Stimulated activated CD8-positive, alpha-beta memory T cell treated with anti-CD3 and anti-CD28 coated beads, Interleukin-4, amount 100 ng/mL, for 24 hours (primary cell): Measurements from ENCODE around the gene HOXA3.

ENCODE experiments used
- DNase-seq: peaks from one replicate; pipeline ENCODE4 v3.0.0-alpha.2; 2020; ENCODE audit warnings: low read depth

Gene HOXA3

GRCh38 chr7:27177795-27178320, 25.5 kb upstream of the HOXA3 start:
- DNase-seq: no peak

GRCh38 chr7:27176962-27177794, 24.8 kb upstream of the HOXA3 start:
- DNase-seq: no peak

GRCh38 chr7:27176524-27176845, 24.1 kb upstream of the HOXA3 start:
- no peak for DNase-seq

GRCh38 chr7:27175626-27176523, 23.5 kb upstream of the HOXA3 start:
- DNase-seq: no peak

- DNase-seq: no peak
These were observed 22.7 kb upstream of the HOXA3 start for GRCh38 chr7:27174874-27175625.

GRCh38 chr7:27173956-27174873, 21.8 kb upstream of the HOXA3 start, which contains the start of gene HOXA10:
HOXA10 (minus strand) TSS chr7:27174320; CDS start chr7:27174306, 14 bp downstream.
- DNase-seq: no peak

- DNase-seq: no peak
These were observed 21.1 kb upstream of the HOXA3 start for GRCh38 chr7:27173511-27173955.

GRCh38 chr7:27172823-27173510, 20.6 kb upstream of the HOXA3 start:
- no peak for DNase-seq

GRCh38 chr7:27172315-27172774, 20.0 kb upstream of the HOXA3 start:
- DNase-seq: no peak

- no peak for DNase-seq
These were observed 19.4 kb upstream of the HOXA3 start for GRCh38 chr7:27171637-27172314.

- DNase-seq: no peak
These were observed 18.9 kb upstream of the HOXA3 start for GRCh38 chr7:27171325-27171636.

GRCh38 chr7:27170426-27171324, 18.3 kb upstream of the HOXA3 start:
- no peak for DNase-seq

GRCh38 chr7:27169658-27170425, 17.5 kb upstream of the HOXA3 start:
- DNase-seq: no peak

- DNase-seq: no peak
These were observed 16.0 kb upstream of the HOXA3 start for GRCh38 chr7:27168265-27168947.

- DNase-seq: no peak
These were observed 15.5 kb upstream of the HOXA3 start for GRCh38 chr7:27167916-27168264.

GRCh38 chr7:27166531-27167505, 14.4 kb upstream of the HOXA3 start:
- no peak for DNase-seq
